Transverse colon (tissue), 1 donor: Measurements from ENCODE around the gene TDRD9.

Source experiments
- EP300 ChIP-seq: sonication (generic); formaldehyde crosslinking; IDR thresholded peaks from one replicate; pipeline ENCODE4 v1.6.1; 2017; ENCODE audit warnings: antibody characterized with exemption, low read depth
- POLR2A ChIP-seq: fragments of 450-650 bp; IDR thresholded peaks from one replicate; pipeline ENCODE4 v1.6.1; 2016; ENCODE audit warnings: antibody characterized with exemption, mild to moderate bottlenecking, moderate library complexity

- no peak for TF ChIP-seq POLR2A
- no peak for TF ChIP-seq EP300
Observed at GRCh38 chr14:104047761-104048160, 119.5 kb downstream of the TDRD9 start.
